Stimulated activated CD4-positive, alpha-beta T cell treated with anti-CD3 and anti-CD28 coated beads, Interleukin-15, amount 100 ng/mL, for 1 hour (primary cell): ENCODE data around the gene SLC30A2.
A peak's percentile ranks its signal among the peaks of the same experiment; 100 is the strongest.

Experiments
- DNase-seq, 2 donors: peaks; one replicate each; pipeline ENCODE4 v3.0.0-alpha.2; 2020; ENCODE audit warnings: low read depth in 1 of 2, low spot score in 1 of 2

SLC30A2 gene

GRCh38 chr1:26041978-26042377, 3.9 kb downstream of the SLC30A2 start:
- DNase-seq = no peak

- no peak for DNase-seq
Measured at GRCh38 chr1:26041401-26041800, 4.5 kb downstream of the SLC30A2 start.

- no peak for DNase-seq
Measured at GRCh38 chr1:26038904-26039303, 7.0 kb downstream of the SLC30A2 start.

GRCh38 chr1:26038477-26038876, 7.4 kb downstream of the SLC30A2 start:
- DNase-seq = no peak

GRCh38 chr1:26037904-26038303, 8.0 kb downstream of the SLC30A2 start:
- no peak for DNase-seq

GRCh38 chr1:26036756-26037281, 9.1 kb downstream of the SLC30A2 start:
- DNase-seq = no peak

GRCh38 chr1:26035959-26036755, 9.8 kb downstream of the SLC30A2 start:
- DNase-seq = peak; percentile 58 to 72

GRCh38 chr1:26035203-26035958, 10.5 kb downstream of the SLC30A2 start:
- DNase-seq = peak; percentile 83 to 87

GRCh38 chr1:26034504-26035202, 11.3 kb downstream of the SLC30A2 start:
- no peak for DNase-seq

GRCh38 chr1:26032656-26033357, 13.1 kb downstream of the SLC30A2 start:
- DNase-seq = no peak

GRCh38 chr1:26031611-26032220, 14.2 kb downstream of the SLC30A2 start:
- DNase-seq = no peak

GRCh38 chr1:26031196-26031595, 14.7 kb downstream of the SLC30A2 start:
- DNase-seq = no peak

GRCh38 chr1:26029864-26030481, 15.9 kb downstream of the SLC30A2 start:
- no peak for DNase-seq

GRCh38 chr1:26029054-26029863, 16.7 kb downstream of the SLC30A2 start:
- no peak for DNase-seq

GRCh38 chr1:26028490-26028980, 17.4 kb downstream of the SLC30A2 start:
- DNase-seq = no peak

GRCh38 chr1:26027716-26028489, 18.0 kb downstream of the SLC30A2 start:
- DNase-seq = no peak

- DNase-seq = no peak
Measured at GRCh38 chr1:26025517-26025916, 20.4 kb downstream of the SLC30A2 start.

GRCh38 chr1:26025060-26025459, 20.9 kb downstream of the SLC30A2 start:
- DNase-seq = no peak
